ENCODE data around the gene COL2A1. TPM values are rescaled to one million over a fixed set of nuclear protein-coding genes. Genes with fewer than 3 reads are reported as not detected.

The COL2A1 gene
- total RNA-seq, 1 experiment from 2014 or later = 1.4 TPM

- no peak overlapping the region for H3K4me3 ChIP-seq (ENCODE audit: low read depth in 2 of 2, low read length in 2 of 2)
- intact Hi-C loops (cut with micrococcal nuclease; ENCODE audit: unreplicated experiment) (no loop called here), in situ Hi-C loops (cut with HindIII; ENCODE audit: low pct_unique_long_range_greater_than_20kb, low sequenced_read_pairs) (no loop called here)
- BruUV-seq (replicated peaks) = no TSS peak
- H3K36me3 ChIP-seq (ENCODE audit: control insufficient read depth, insufficient read depth, low read length) = no peaks in the 10 kb centered on the region
- ChIA-PET POLR2A (interaction anchor here (0.6 kb wide), 1 partner anchor 652 kb away, joined by 3 read pairs; no protein-coding TSS in a partner anchor), CTCF (interaction anchor here (0.6 kb wide), 1 partner anchor 701 kb away, joined by 3 read pairs; no protein-coding TSS in a partner anchor)
- H3K27me3 ChIP-seq (ENCODE audit: control insufficient read depth, insufficient read depth, low read length) = no peaks in the 10 kb centered on the region
- TF ChIP-seq CTCF (IDR thresholded peaks at IDR 0.05) (no peak), SIN3A (IDR thresholded peaks at IDR 0.05; ENCODE audit: borderline replicate concordance, insufficient read depth, low read depth, low read length) (no peak), TCF7L2 (IDR thresholded peaks at IDR 0.05; ENCODE audit: low read depth, low read length) (no peak), POLR2AphosphoS5 (IDR thresholded peaks at IDR 0.05; ENCODE audit: low read depth, low read length) (no peak)
- TF ChIP-seq, protein P1, sequence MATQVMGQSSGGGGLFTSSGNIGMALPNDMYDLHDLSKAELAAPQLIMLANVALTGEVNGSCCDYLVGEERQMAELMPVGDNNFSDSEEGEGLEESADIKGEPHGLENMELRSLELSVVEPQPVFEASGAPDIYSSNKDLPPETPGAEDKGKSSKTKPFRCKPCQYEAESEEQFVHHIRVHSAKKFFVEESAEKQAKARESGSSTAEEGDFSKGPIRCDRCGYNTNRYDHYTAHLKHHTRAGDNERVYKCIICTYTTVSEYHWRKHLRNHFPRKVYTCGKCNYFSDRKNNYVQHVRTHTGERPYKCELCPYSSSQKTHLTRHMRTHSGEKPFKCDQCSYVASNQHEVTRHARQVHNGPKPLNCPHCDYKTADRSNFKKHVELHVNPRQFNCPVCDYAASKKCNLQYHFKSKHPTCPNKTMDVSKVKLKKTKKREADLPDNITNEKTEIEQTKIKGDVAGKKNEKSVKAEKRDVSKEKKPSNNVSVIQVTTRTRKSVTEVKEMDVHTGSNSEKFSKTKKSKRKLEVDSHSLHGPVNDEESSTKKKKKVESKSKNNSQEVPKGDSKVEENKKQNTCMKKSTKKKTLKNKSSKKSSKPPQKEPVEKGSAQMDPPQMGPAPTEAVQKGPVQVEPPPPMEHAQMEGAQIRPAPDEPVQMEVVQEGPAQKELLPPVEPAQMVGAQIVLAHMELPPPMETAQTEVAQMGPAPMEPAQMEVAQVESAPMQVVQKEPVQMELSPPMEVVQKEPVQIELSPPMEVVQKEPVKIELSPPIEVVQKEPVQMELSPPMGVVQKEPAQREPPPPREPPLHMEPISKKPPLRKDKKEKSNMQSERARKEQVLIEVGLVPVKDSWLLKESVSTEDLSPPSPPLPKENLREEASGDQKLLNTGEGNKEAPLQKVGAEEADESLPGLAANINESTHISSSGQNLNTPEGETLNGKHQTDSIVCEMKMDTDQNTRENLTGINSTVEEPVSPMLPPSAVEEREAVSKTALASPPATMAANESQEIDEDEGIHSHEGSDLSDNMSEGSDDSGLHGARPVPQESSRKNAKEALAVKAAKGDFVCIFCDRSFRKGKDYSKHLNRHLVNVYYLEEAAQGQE (IDR thresholded peaks at IDR 0.05; ENCODE audit: insufficient read depth in 1 of 2, low read depth in 2 of 2, low read length in 1 of 2) = no peak
- no peak overlapping the region for H3K27ac ChIP-seq (ENCODE audit: low read length)
- no peak; the same call in 1 of the 2 replicates for ATAC-seq
- no peak for DNase-seq (ENCODE audit: low read depth, low spot score)
- peaks cover 11% of the 10 kb centered on the region; the same call in 1 of the 2 replicates for H3K4me1 ChIP-seq (ENCODE audit: control insufficient read depth, insufficient read depth, low read length)
- no peaks in the 10 kb centered on the region for H3K9me3 ChIP-seq (ENCODE audit: control insufficient read depth, insufficient read depth, low read depth, low read length)
Measured at GRCh38 chr12:48030173-48030650, 25.9 kb upstream of the COL2A1 start.

- no peak overlapping the region for H3K27ac ChIP-seq (ENCODE audit: low read length)
- intact Hi-C loops (cut with micrococcal nuclease; ENCODE audit: unreplicated experiment) = no loop called here
- no peak overlapping the region for H3K4me3 ChIP-seq (ENCODE audit: low read depth in 2 of 2, low read length in 2 of 2)
- ATAC-seq = peak; percentile 10; the same call in 1 of the 2 replicates
- no peak for DNase-seq (ENCODE audit: low read depth, low spot score)
- no TSS peak for BruUV-seq (replicated peaks)
- no peaks in the 10 kb centered on the region for H3K9me3 ChIP-seq (ENCODE audit: control insufficient read depth, insufficient read depth, low read depth, low read length)
- ChIA-PET POLR2A (interaction anchor here (0.9 kb wide), 1 partner anchor 12 kb away, joined by 3 read pairs; no protein-coding TSS in a partner anchor), CTCF (no interaction called here)
- no peaks in the 10 kb centered on the region for H3K36me3 ChIP-seq (ENCODE audit: control insufficient read depth, insufficient read depth, low read length)
- no peak for TF ChIP-seq POLR2AphosphoS5 (IDR thresholded peaks at IDR 0.05; ENCODE audit: low read depth, low read length)
- TF ChIP-seq TCF7L2 (IDR thresholded peaks at IDR 0.05; ENCODE audit: low read depth, low read length) = no peak
- TF ChIP-seq, protein P1 (IDR thresholded peaks at IDR 0.05; ENCODE audit: insufficient read depth in 1 of 2, low read depth in 2 of 2, low read length in 1 of 2) = no peak
- TF ChIP-seq CTCF (IDR thresholded peaks at IDR 0.05) = no peak
- no peak for TF ChIP-seq SIN3A (IDR thresholded peaks at IDR 0.05; ENCODE audit: borderline replicate concordance, insufficient read depth, low read depth, low read length)
- H3K27me3 ChIP-seq (ENCODE audit: control insufficient read depth, insufficient read depth, low read length) = no peaks in the 10 kb centered on the region
- in situ Hi-C loops (cut with HindIII; ENCODE audit: low pct_unique_long_range_greater_than_20kb, low sequenced_read_pairs) = no loop called here
- peaks cover 16% of the 10 kb centered on the region for H3K4me1 ChIP-seq (ENCODE audit: control insufficient read depth, insufficient read depth, low read length)
Measured at GRCh38 chr12:48029491-48030172, 25.4 kb upstream of the COL2A1 start.
